ENCODE data around the gene FBXW2.
A peak's percentile ranks its signal among the peaks of the same experiment; 100 is the strongest.

Gene FBXW2

DNA sequence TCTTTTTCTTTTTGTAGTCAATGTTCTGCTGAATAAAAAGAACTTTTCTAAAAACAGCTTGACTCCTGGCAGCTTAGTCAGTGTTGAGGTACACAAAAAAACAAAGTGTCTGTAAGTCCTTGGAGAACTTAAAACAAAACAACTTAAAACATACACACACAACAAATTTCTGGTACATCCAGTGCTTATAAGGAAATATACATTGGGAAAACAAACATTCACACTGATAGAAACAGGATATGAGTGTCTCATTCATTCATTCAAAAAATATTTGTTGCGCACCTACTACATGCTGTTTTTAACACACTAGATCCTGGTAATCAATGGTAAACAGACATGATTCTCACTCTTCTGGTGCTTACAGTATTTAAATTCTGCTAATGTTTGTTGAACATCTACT lies 51.5 kb downstream of the FBXW2 start:
- no peak for DNase-seq (ENCODE audit: low read depth)

DNA sequence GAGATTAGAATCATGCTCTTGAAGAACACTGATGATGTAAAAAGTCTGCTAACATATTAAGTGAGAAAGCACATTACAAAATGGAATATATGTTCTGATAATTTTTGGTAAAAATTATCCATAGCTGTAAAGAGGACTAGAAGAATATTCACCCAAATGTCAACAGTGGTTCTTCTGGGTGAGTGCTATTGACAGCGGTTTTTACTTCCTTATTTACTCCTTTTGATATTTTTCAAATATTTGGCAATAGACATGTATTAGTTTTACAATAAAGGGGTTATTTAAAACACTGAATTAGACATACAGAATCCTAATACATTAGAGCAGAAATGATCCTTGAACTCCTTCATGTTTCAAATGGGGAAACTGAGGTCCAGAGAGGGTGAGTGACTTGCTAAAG lies 52.0 kb downstream of the FBXW2 start:
- no peak for DNase-seq (ENCODE audit: low read depth)

DNA sequence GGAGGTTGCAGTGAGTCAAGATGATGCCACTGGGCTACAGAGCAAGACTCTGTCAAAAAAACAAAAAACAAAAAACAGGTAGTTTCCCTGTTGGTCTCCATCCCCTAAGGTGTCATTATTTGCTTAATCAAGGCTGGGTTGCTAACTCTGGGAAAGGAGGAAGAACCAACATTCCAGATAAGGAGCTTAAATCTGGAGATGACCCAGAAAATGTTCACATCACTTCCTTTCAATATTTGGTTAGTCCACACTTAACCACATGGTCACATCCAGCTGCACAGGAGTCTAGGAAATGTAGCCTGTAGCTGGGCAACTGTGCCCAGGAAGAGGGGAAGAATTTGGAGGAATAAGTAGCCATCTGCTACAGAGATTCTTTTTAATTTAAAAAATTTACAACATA lies 53.1 kb downstream of the FBXW2 start:
- DNase-seq (ENCODE audit: low read depth) = no peak

DNA sequence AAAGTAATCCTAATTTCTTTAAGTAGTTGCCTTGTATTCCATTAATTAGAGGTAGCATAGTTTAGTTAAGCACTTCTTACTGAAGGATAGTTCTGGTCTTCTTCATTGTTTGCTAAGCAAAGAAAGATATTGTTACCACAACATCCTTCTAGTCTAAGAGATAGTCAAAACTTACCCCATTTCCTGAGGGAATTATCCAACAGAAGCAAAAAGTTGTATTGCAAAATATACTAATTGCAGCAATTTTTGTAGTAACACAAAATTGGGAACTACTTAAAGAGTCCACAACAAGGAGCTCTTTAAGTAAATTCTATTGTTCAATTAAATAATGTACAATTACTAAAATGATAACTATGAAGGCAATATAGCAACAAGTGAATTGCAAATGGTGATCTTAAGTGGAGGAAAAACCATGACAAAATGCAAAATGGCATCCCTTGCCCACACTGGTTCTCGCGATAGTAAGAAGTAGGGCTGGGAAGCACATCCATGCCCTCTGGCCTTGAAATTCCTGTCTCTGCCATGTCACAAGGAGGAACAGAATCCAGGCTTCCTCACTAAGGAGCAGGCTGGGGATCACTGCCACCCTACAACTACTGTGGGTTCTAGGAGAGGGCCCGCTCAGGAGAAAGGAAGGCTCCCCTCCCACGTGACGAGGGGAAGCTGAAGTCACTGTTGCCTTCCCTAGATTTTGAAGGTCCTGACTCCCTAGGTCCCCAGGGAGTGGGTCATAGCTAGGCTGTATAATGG lies 55.6 kb downstream of the FBXW2 start:
- DNase-seq (ENCODE audit: low read depth) = no peak

DNA sequence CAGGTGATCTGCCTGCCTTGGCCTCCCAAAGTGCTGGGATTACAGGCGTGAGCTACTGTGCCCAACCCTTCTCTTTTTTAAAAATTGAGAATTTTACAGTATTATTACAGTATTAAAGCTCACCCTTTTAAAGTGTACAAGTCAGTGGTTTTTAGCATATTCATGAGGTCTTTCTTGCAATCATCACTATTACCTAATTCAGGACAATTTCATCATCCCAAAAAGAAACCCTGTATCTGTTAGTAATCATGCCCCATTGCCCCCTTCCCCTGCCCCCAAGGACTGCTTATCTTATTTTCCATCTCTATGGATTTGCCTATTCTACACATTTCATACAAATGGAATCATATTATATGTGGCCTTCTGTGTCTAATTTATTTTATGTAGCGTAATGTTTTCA lies 56.3 kb downstream of the FBXW2 start:
- DNase-seq (ENCODE audit: low read depth) = no peak

DNA sequence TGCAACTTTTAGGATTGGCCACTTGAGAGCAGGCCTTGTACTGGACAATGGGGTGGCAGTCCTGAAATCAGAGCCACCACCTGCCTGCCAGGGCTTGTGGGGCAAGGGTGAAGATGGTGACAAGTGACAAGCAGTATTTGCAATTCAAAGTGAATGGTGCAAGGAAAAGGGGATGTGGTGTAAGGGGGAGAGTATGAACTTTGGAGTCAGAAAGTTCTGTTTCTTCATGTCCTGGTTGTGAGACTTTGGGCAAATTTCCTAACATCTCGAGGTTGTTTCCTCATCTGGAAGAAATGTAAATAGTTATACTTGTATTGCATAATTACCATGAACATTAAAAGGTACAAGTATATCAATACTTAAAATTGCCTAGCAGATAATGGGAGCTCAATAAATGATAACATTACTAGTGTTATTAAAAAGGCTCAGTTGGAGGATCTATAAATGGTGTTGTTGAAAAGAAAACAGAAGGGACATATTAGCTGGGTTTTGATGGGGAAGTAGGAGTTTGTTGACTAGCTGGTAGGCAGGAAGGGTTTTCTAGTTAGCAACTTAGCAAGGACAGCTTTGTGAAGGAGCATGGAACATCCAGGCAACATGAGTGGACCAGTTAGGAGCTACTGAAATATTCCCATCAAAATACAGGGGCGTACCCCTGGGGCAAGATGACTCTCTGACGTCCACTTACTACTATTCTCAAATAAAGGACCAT lies 57.6 kb downstream of the FBXW2 start:
- DNase-seq (ENCODE audit: low read depth) = peak; percentile 30

DNA sequence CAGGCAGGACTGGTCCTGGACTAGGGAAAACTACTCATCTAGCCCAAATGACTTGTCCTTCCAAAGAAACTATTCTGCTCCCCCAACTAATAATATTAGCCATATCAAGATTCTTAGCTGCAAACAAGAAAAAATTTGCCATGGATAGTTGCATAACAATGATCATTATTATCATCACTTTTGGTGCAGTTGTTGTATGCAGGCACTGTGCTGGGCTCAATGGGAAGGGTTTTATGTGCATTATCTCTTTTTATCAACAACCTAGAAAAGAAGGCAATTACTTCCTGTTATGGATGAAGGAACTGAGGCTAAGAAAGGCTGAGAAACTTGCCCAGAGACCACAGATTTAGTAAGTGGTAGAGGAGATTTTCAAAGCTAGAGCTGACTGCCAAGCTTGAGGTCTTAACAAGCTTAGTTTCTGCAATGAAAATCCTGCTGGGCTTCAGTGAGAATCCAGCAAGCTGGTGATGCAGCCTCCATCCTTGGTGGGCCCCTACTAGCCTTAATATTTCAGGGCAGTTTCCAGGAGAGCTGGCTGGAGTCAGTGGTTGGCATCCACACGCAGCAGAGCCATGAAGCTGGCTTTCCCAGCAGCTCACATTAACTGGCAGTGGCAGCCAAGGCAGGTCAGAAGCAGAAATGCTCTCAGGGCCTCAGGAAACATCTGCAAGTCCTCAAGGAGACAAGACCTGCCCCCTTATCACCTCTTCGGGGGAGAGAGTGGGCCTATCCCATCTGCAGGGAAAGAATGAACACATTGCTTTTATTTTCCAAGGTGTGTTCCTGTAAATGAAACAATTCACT lies 58.4 kb downstream of the FBXW2 start:
- DNase-seq (ENCODE audit: low read depth) = no peak

DNA sequence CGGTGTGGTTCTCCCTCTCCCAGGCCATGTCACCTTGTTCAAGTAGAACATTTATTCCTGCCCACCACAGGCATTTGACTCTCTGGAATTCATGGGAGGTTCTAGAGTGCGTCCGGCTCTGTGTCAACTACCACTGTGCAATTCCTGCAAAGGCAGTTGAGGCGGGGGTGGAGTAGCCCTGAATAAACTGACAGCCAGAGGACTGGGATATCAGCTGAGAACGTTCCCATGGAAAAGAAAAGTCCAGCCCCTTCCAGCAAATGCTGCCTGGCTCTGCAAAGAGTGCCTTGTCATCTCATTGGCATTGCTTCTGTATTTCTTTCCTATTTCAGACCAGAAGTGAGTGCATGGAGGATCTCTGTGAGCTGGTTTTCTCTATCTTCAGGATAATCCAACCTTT lies 60.0 kb downstream of the FBXW2 start:
- DNase-seq (ENCODE audit: low read depth) = no peak

DNA sequence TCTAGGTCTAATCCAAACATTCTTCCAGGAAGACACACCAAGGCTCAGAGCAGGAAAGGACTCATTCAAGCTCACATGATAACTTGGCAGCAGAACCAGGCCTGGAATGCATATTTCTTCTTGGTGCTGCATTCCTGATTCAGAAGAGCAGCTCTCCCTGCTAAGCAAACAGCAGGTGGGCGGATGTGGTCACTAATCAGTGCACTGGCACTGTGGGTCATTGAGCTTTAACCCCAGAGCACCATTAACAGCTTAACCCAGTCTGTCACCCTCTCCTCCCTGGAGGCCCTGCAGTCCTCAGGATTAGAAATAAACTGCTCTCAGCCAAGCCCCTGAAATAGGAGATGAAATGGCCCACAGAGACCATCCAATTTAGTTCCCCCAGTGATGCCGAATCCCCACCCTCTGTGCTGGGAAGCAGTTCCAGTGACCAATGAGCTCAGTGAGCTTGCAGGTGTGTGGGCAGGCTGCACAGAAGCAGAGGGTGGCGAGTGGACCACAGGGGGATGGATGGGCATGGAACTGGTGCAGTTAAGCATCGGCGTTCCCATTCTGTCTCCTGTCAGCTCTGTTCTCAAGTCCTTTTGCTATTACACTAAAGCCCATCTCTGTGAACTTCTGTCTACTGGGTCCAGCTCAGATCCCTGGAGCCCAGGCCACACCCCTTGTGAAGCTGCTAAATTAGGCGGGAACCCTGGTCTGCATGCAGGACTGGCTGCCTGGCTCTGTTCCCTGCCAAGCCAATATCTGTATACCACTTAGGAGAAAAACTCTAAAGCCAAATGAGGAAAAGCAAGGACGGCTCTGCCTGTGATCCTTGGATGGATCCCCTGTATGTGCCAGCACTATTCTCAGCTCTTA lies 62.3 kb downstream of the FBXW2 start:
- DNase-seq (ENCODE audit: low read depth) = peak; percentile 67

DNA sequence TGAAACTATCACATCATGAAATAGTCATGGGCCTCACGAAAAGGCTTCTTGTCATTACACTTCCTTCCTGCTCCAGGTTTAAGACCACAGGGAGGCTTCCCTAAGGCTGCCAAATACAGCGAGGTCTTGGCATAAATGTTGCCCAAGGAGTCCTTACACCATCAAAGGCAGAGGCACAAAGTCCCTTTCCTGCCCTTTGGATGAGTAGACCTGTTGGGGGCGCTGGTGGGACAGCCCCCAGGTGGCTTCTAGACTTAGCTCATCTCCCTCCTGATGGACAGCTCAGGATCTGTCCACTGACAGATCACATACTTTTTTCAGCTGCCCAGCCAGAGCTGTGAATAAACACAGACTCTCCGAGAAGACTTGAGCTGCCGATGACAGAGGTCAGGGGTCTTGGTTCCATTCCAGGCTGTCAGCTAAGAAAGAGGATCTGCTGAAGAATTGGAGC lies 63.4 kb downstream of the FBXW2 start:
- DNase-seq (ENCODE audit: low read depth) = no peak

DNA sequence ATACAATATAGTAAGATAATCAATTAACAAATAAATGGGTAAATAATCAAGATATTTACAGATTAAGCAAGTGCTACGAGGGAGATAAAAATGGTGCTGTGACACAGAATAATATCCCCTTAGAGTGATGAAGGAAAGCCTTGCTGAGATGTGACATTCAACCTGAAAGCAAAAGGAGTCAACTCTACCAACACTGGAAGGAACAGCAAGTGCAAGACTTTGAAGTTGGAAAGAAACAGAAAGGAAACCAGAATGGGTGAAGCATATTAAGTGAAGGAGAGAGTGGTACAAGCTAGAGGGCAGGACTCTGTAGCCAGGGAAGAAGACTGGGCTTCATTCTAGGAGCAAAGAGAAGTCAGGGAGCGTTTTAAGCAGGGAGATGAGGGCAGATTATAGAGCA lies 66.7 kb downstream of the FBXW2 start:
- no peak for DNase-seq (ENCODE audit: low read depth)

DNA sequence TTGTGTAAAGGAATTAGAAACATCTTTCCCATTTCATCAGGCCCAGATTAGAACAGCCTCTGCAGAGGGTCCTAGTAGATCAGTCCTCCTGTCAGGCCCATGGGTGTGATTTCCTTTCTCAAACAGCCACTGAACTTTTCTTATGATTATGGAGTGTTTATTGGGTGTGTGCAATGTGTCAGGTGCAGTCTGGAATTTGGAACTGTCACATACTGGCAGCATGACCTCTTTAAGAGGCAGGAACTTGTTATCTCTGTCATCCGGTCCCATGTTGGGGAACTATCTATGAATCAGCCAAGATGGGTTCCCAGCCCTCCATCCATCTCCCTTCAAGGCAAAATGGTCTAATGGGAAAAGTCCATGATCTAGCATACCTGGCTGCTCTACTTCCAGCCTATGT lies 67.3 kb downstream of the FBXW2 start:
- no peak for DNase-seq (ENCODE audit: low read depth)

DNA sequence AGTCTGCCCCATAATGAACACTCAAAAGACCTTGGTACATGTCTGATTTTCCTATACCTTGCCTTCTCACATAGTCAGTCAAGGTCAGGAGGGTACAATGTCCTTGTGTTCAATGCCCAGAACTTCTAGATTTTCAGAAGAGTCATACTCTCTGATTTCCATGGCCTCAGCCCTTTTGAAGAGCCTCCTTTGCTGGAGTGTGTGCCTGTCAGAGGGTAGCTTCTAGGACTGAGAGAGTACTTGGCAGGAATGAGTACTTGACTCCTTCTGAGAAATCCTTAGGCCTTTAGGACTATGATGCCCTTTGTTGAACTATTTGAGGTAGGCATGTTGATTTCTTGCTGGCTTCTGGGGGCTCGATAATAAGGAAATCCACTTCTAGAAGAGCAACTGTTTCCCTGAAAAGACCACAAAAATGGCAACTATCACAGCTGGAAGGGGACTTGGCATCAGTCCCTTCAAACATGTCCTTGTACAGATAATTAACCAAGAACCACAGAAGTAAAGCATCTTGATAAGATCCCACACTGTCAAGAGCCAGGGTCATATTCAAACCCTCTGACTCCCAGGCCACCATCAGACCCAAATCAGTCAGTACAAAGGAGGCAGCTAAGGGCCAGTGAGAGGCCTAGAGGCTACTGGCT lies 68.3 kb downstream of the FBXW2 start:
- no peak for DNase-seq (ENCODE audit: low read depth)

DNA sequence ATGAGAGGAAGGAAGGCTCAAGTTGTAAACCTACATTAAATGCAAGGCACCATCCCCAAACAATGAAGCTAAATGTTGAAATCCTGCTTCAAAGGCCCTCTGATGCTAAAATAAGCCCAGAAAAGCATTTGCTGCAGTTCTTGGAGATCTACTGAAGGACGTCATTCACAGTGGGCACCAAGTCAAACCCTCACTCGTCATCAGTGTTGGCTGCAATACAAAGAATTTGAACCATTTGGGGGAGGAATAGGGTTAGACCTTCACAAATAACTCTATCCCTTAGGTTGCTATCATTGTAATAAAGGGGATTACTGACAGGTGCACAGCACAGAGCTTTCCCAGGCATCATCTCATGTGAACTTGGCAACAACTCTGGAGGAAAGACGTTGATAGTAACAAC lies 69.7 kb downstream of the FBXW2 start:
- no peak for DNase-seq (ENCODE audit: low read depth)

DNA sequence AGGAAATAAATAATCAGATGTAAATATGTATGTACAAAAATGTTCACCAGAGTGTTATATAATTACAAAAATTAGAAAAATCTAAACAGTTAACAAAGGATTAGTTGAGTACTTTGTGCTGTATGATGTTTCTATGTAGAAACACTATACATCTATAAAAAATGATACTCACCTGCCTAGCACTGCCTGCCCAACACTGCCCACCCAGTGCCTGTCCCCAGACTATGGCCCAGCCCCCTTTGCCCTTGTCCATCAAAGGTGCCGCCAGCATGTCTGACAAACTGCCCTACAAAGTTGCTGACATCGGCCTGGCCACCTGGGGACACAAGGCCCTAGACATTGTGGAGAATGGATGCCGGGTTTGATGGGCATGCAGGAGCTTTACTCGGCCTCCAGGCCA lies 72.8 kb downstream of the FBXW2 start:
- DNase-seq (ENCODE audit: low read depth) = no peak

DNA sequence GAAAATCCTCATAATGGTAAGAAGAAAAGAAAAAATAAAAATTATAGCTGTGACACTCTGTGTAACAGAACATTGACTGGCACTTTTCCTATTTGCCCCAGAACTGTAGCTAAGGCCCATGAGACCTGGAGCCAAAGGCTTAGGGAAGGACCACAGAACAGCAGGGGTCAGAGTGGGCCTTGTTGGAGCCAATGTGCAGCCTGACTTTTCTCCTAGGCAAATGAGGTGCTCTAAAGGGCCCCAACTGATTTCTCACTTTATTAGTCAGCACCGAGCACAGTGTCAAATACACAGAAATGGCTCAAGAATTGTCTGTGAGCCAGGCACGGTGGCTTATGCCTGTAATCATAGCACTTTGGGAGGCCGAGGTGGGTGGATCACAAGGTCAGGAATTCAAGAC lies 74.9 kb downstream of the FBXW2 start:
- no peak for DNase-seq (ENCODE audit: low read depth)

DNA sequence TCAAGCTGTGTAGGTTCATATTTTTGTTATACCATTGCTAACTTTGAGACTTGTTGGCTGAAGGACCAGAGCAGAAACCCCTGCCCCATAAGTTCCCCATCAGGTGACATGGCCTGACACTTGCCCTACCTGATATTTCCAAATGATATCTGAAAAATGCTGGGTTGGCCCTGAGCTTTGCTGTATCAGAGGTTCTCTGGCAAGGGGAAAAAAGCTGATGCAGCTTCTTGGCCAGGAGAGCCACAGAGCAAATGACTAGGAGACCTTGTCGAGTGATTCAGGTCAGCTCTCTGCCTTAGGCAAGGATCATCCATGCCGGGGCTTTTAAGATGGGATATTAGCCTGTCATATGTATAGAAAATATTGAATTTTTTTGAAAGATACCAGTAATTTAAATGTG lies 76.0 kb downstream of the FBXW2 start:
- no peak for DNase-seq (ENCODE audit: low read depth)

DNA sequence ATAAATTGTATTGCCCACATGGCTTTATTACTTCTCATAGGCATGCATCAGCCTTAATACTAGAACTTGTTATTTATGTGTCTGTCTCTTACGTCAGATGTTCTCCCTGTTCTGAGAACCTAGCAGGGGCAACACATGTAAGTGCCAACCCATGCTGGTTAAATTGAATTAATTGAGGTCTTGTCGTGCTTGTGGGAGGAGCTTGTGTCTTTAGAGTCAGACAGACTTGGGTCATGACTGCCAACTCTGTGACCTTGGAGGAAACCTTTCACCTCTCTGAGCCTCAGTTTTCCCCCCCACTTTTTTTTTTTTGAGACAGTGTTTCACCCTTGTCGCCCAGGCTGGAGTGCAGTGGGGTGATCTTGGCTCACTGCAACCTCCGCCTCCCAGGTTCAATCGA lies 76.7 kb downstream of the FBXW2 start:
- DNase-seq (ENCODE audit: low read depth) = no peak

DNA sequence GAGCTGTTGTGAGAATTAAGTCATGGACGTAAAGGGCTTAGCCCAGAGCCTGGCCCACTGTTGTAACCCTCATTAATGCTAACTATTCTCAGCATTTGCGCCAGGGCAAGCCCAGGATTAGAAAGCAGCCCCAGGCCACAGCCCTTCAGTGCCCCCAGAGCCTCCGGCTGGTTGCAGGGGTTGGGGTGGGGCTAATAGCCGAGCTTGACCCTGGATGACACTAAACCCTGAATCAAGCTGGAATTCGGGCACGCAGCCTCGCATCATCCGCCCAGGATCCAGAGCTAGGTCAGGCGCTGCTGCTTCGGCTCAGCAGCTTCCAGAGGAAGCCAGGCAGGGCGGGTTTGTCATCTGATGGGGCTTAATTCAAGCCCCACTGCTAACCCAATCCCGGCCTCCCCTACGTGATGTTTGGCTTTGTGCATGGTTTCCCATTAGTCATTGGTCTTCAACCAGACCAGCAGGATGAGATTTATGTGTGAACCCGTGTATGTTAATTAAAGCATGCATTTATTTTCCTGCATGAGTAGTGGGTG lies 77.8 kb downstream of the FBXW2 start:
- peak; percentile 33 for DNase-seq (ENCODE audit: low read depth)

DNA sequence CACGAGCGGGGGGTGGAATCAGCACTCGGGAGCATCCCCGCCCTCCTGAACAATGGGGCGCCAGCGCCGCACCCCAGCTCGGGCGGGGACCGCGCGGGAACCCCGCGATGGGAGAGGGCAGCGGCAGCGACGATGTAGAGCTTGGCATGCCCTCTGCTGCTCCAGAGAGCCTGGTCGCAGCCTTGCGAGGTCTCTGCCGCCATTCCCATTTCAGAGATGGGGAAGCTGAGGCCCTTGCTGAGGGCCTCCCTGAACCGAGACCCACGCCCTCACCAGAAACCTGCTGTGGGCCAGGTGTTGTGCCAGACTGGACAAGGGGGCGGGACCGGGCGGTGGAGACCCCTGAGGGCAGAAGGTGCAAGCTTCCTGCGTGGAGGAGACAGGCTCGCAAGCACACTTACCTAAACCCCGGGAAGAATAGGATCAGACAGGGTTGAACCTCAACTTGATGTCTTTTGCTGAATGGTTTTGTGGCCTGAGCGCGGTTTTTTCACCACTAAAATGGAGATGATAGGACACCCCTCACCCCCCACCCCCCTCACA lies 78.3 kb downstream of the FBXW2 start:
- DNase-seq (ENCODE audit: low read depth) = no peak
